Measurements from ENCODE around the gene WDR44.

DNA sequence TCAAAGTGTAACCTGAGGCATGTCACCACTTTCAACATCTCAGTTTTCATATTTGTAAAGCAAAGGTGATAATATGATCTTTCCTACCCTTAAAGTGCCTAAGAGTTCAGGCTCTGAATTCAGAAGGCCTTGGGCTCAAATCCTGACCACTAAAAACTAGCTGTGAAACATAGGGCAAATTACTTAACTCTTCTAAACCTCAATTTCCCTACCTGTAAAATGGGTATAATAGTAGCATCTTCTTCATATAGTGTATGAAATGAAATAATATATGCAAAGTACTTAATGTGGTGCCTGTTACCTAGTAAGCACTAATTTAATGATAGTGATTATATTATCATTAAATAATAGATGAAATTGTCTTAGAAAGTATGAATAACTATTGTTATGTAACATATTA is 7.0 kb upstream of the WDR44 start:
- TF ChIP-seq, protein P1, sequence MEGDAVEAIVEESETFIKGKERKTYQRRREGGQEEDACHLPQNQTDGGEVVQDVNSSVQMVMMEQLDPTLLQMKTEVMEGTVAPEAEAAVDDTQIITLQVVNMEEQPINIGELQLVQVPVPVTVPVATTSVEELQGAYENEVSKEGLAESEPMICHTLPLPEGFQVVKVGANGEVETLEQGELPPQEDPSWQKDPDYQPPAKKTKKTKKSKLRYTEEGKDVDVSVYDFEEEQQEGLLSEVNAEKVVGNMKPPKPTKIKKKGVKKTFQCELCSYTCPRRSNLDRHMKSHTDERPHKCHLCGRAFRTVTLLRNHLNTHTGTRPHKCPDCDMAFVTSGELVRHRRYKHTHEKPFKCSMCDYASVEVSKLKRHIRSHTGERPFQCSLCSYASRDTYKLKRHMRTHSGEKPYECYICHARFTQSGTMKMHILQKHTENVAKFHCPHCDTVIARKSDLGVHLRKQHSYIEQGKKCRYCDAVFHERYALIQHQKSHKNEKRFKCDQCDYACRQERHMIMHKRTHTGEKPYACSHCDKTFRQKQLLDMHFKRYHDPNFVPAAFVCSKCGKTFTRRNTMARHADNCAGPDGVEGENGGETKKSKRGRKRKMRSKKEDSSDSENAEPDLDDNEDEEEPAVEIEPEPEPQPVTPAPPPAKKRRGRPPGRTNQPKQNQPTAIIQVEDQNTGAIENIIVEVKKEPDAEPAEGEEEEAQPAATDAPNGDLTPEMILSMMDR (conservative IDR thresholded peaks at IDR 0.05; ENCODE audit: low read depth, low read length), result no peak
- TF ChIP-seq EZH2phosphoT487 (IDR thresholded peaks at IDR 0.05; ENCODE audit: borderline replicate concordance, low read length) (no peak), EZH2 (IDR thresholded peaks at IDR 0.05; ENCODE audit: low read length, unreplicated experiment) (no peak)

Data from PC-3 (cell line).